Activated T-cell treated with anti-CD3 and anti-CD28 coated beads for 24 hours (primary cell): Measurements from ENCODE around the gene KCNQ1OT1.
"Not testable (repeated sequence)": the region's sequence is repeated elsewhere in the genome, so short reads cannot be mapped to it uniquely, and the experiment has no call there.

Source experiments
- DNase-seq: peaks from one replicate; pipeline ENCODE4 v3.0.0-alpha.2; 2020; ENCODE audit warnings: low read depth

The KCNQ1OT1 gene

GRCh38 chr11:2652333-2653197 is 47.2 kb downstream of the KCNQ1OT1 start:
- no peak for DNase-seq

GRCh38 chr11:2651826-2652271 is 47.9 kb downstream of the KCNQ1OT1 start:
- no peak for DNase-seq

GRCh38 chr11:2651054-2651617 is 48.7 kb downstream of the KCNQ1OT1 start:
- DNase-seq = no peak

DNA sequence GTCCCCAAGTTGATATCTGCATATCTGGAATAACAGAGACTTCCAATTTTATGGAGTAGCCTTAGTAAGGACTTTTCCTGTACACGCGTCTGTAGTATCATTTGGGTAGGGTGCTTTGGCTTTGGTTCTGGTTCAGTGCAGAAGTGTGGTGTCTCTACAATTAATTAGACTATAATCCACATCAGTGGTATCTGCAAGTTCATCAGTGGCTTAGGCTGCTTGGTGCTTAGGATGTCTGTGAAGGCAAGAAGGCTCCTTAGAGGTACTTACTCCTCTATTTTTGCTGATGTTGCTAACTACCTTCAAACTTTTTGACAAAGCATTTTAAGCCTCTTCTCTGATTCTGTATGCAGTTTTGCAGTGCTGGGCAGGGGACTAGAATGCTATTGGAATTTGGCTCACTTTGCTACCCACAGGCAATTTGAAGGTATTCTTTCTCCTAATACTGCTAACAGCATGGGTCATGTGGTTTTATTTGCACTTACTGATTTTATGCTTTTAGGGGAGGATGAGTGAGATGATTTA is 49.4 kb downstream of the KCNQ1OT1 start:
- no peak for DNase-seq

GRCh38 chr11:2649848-2650247 is 49.9 kb downstream of the KCNQ1OT1 start:
- no peak for DNase-seq

GRCh38 chr11:2649400-2649799 is 50.4 kb downstream of the KCNQ1OT1 start:
- no peak for DNase-seq

DNA sequence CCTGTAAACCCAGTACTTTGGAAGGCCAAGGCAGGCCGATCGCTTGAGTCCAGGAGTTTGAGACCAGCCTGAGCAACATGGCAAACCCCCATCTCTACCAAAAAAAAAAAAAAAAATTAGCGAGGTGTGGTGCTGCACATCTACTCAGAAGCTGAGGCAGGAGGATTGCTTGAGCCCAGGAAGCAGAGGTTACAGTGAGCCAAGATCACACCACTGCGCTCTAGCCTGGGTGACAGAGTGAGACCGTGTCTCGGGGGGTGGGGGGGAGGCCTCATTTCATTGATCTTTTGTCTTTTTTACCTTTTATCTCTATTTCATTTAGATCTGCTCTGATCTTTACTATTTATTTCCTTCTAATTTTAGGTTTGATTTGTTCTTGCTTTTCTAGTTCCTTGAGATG is 51.8 kb downstream of the KCNQ1OT1 start:
- no peak for DNase-seq

GRCh38 chr11:2647167-2647566 is 52.6 kb downstream of the KCNQ1OT1 start:
- no peak for DNase-seq

- no peak for DNase-seq
Observed at GRCh38 chr11:2645779-2646118, 54.0 kb downstream of the KCNQ1OT1 start.

GRCh38 chr11:2644844-2645778 is 54.7 kb downstream of the KCNQ1OT1 start:
- no peak for DNase-seq

DNA sequence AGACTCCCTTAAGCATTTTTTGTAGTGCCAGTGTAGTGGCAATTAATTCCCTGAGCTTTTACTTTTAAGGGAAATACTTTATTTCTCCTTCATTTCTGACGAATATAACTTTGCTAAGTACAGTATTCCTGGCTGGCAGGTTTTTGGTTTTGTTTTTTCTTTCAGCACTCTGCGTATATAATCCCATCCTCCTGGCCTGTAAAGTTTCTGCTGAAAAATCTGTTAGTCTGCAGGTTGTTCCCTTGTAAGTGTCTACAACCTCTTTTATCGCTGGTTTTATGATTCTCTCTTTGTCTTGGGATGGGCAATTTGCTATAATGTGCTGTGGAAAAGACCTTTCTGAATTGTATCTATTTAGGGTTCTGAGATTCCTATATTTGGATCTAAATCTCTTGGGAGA is 56.0 kb downstream of the KCNQ1OT1 start:
- no peak for DNase-seq

- DNase-seq = no peak
Observed at GRCh38 chr11:2641623-2642022, 58.2 kb downstream of the KCNQ1OT1 start.

DNA sequence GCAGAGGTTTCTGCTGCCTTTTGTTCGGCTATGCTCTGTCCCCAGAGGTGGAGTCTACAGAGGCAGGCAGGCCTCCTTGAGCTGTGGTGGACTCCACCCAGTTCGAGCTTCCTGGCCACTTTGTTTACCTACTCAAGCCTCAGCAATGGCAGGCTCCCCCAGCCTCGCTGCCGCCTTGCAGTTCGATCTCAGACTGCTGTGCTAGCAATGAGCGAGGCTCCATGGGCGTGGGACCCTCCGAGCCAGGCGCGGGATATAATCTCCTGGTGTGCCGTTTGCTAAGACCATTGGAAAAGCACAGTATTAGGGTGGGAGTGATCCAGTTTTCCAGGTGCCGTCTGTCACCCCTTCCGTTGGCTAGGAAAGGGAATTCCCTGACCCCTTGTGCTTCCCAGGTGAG is 60.0 kb downstream of the KCNQ1OT1 start:
- DNase-seq = not testable (repeated sequence)

DNA sequence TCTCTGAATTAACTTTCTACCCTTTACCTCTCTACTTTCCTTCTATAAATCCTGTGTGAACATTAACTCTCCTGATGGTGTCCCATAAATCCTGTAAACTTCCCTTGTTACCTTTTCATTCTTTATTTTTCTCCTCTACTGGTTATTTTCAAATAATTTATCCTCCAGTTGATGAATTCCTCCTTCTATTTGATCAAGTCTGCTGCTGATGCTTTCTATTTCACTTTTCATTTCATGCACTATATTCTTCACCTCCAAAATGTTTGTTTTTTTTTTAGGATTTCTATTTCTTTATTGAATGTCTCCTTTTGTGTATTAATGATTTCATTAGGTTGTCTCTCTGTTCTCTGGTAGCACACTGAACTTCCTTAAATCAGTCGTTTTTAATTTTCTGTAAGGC is 68.6 kb downstream of the KCNQ1OT1 start:
- no peak for DNase-seq

DNA sequence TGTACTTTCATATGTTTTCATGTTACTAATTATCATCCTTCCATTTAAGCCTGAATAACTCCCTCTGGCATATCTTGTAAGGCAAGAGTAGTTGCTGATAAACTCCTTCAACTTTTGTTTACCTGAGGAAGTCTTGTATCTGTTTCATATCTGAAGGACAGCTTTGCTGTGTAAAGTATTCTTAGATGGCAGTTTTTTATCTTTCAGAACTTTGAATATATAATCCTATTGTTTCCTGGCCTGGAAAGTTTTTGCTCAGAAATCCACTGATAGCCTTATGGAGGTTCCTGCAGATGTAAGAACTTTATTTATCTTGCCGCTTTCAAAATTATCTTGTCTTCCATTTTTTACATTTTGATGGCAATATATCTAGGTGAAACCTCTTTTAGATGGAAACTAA is 69.1 kb downstream of the KCNQ1OT1 start:
- no peak for DNase-seq

- DNase-seq = no peak
Observed at GRCh38 chr11:2625183-2625582, 74.6 kb downstream of the KCNQ1OT1 start.

- no peak for DNase-seq
Observed at GRCh38 chr11:2621894-2622293, 77.9 kb downstream of the KCNQ1OT1 start.

GRCh38 chr11:2612884-2613571 is 86.8 kb downstream of the KCNQ1OT1 start:
- no peak for DNase-seq

- no peak for DNase-seq
Observed at GRCh38 chr11:2609345-2609744, 90.4 kb downstream of the KCNQ1OT1 start.

GRCh38 chr11:2599561-2600189 is 100.1 kb downstream of the KCNQ1OT1 start:
- DNase-seq = no peak

DNA sequence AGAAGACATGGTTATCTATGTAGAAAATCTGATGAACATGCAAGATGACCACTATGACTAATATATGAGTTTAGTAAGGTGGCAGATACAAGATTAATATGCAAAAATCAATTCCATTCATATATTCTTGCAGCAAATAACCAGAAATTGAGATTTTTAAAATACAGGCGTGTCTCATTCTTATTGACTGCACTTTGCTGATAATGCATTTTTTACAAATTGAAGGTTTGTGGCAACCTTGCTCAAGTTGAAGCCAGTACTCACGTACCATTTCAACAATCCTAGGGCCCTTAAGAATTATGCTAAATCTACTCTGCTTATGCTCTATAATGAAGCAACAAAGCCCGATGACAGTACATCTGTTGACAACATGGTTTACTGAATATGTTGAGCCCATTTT is 104.6 kb downstream of the KCNQ1OT1 start:
- no peak for DNase-seq
